Jurkat, Clone E6-1 (cell line): Measurements from ENCODE around the gene HS1BP3.

Experiments used
- DNase-seq: peaks from one replicate; pipeline ENCODE4 v3.0.0-alpha.2; 2011; ENCODE audit warnings: low read depth, low spot score
- H3K4me3 ChIP-seq: 2 replicates; pipeline ENCODE4 v1.5.1; 2011; ENCODE audit warnings: mild to moderate bottlenecking, low read length, control low read depth, moderate library complexity

Gene HS1BP3

GRCh38 chr2:20623741-20624155 is 27.1 kb downstream of the HS1BP3 start:
- H3K4me3 ChIP-seq: no peak overlapping the region
- DNase-seq: no peak

- H3K4me3 ChIP-seq: no peak overlapping the region
- DNase-seq: no peak
These were observed 27.7 kb downstream of the HS1BP3 start for GRCh38 chr2:20623241-20623640.

DNA sequence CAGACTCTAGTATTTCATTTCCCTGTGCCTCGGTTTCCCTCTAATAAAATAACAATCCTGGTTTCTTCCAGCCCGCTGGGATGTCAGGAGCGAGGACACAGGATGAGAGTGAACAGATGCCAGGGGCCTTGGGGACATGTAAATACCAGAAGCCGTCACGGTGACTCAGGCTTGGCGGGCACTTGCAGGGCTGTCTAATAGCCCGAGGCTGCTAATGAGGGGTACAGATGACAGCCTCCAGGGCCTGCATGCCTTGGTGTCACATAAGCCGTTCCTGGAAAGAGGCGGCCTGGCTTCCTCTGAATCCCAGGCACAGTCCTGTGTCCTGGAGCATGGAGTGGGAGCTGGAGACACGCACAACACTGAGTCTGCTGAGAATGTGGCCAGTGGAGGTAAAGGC is 28.2 kb downstream of the HS1BP3 start:
- H3K4me3 ChIP-seq: no peak overlapping the region
- DNase-seq: no peak

DNA sequence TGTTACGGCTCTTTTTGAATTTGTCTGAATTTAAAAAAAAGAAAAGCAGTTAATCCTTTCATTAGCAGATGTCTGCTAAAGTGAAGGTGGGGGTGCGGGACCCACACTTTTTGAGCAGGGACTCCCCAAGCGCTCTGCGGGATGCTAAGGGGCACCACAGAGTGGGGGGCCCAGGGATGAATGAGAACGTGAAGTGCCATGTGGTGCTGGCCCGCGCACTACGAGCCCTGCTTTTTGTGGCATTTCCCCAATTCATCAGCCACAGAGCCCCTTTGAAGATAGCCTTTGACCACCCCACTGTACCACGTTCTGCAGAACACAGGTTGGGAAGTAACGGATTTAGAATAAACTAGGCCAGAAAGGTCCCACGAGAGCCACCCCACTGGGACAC is 28.6 kb downstream of the HS1BP3 start:
- H3K4me3 ChIP-seq: no peak overlapping the region
- no peak for DNase-seq

DNA sequence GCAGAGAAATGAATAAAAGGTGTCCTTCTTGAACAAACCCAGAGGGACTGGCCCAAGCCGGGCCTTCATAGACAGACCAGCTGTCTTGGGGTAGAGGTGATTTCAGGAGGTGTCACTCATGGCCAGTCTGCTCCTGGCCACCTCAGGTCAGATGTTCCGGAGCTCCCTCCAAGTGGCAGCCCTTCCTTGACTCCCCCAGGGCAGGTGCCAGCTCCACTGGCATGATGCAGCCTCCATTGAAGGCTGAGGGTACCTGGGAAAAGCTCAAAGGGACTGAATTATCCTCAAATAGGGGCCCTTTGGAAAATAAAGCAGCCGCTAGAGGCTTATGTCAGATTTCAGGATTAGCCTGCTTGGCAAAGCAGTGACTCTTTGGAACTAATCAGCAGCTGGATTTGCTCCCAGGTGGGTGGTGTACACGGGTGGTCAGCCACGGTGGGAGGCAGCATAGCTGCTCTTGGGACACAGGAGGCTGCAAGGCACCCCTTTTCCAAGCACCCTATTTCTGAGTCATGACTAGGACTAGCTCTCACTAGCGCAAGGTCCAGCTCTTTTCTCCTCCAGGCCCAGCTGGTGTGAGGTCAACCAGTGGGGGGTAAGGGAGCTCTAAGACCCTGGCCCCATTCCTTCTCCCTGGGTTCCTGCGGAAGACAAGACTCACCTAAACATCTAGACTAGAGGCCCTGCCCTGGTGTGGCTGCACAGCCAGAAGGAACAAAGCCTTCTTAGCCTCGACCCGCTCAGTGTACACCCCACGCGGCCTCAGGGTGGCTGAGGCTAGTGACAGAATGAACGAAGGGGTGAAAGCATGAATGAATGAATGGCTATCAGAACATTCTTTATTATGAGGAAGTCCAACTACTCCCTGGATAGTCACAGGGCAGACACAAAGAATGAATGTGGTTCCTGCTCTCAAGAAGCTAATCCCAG is 29.3 kb downstream of the HS1BP3 start:
- H3K4me3 ChIP-seq: no peak overlapping the region
- DNase-seq: no peak

GRCh38 chr2:20620696-20621365 is 30.1 kb downstream of the HS1BP3 start:
- H3K4me3 ChIP-seq: no peak overlapping the region
- DNase-seq: no peak

DNA sequence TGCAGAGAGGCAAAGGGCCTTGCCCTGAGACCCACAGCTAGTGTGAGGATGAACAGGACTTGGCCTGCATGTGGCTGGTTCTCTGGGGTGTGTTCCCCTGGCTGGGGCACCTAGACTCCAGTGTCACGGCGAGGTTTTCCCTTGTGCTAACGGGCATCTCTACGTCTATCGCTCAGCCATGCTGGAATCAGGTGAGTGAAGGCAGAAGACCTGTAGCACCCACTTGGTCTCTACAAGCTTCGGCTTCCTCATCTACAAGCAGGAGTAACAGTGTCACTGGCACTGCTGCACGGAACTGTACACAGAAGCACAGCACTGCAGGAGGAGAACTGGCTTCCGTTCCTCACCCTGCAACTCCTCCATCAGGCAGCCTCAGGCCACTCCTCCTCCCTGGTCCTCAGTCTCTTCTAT is 30.6 kb downstream of the HS1BP3 start:
- no peak overlapping the region for H3K4me3 ChIP-seq
- no peak for DNase-seq

DNA sequence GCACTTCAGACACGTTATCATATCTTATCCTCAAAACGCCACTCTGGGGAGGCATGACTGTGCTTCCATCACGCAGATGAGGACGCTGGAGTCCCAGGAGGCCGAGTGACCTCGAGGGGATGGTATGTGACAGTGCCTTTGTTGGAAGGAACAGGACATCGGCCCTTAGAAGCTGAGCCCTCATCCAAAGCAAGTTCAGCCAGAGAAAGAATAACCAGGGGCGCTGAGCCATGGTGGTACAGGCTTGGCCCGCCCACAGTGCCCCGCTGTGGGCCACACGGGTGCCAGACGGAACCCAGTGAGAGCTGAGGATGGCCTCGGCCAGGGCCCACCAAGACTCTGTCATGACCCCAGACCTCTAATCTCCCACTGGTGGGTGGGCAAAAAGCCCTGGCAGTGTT is 31.3 kb downstream of the HS1BP3 start:
- no peak for DNase-seq
- no peak overlapping the region for H3K4me3 ChIP-seq

DNA sequence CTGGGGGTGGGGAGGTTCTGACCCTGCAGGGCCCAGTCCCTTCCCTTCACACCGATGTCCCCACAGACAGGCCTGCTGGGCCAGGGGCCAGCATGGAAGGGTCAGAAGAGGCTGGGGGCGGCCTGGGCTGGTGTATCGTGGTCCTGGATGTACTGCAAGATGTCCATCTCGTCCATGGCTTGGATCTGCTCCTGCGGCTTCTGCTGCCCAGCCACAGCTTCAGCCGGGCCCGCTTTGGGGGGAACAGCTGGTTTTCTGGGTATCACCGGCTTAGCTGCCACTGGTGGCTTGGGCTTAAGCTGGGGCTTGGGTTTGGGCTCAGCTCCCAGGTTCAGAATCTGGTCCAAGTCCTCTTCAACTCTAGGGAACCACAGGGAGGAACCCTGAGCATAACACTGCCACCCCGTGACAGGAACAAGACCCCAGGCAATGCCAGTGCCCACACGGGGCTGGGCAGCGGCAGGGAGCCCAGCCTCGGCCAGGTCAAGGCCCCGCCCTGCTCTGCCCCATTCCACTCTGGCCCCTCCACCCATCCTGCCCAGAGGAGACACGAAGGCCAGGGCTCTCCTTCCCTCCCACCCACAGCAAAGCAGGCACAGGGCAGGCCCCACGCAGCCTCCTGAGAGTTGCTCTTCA is 31.9 kb downstream of the HS1BP3 start:
- no peak overlapping the region for H3K4me3 ChIP-seq
- no peak for DNase-seq

- no peak for DNase-seq
These were observed 32.4 kb downstream of the HS1BP3 start for GRCh38 chr2:20618468-20618885.

GRCh38 chr2:20617892-20618467 is 32.9 kb downstream of the HS1BP3 start:
- DNase-seq: no peak
- no peak overlapping the region for H3K4me3 ChIP-seq

More at GRCh38 chr2:20618468-20618885, 32.4 kb downstream of the HS1BP3 start:
- no peak overlapping the region for H3K4me3 ChIP-seq

- DNase-seq: no peak
These were observed 33.8 kb downstream of the HS1BP3 start for GRCh38 chr2:20617081-20617575.

GRCh38 chr2:20616341-20616871 is 34.5 kb downstream of the HS1BP3 start:
- H3K4me3 ChIP-seq: no peak overlapping the region
- no peak for DNase-seq

More at GRCh38 chr2:20617081-20617575, 33.8 kb downstream of the HS1BP3 start:
- H3K4me3 ChIP-seq: no peak overlapping the region

GRCh38 chr2:20615466-20616241 is 35.2 kb downstream of the HS1BP3 start:
- H3K4me3 ChIP-seq: no peak overlapping the region
- DNase-seq: no peak

GRCh38 chr2:20615068-20615465 is 35.8 kb downstream of the HS1BP3 start:
- H3K4me3 ChIP-seq: no peak overlapping the region
- DNase-seq: no peak

- no peak overlapping the region for H3K4me3 ChIP-seq
- DNase-seq: no peak
These were observed 36.5 kb downstream of the HS1BP3 start for GRCh38 chr2:20614201-20615067.
